IMR-90 (cell line): ENCODE results near the gene PPFIA1. TPM values are rescaled to one million over a fixed set of nuclear protein-coding genes. Genes with fewer than 3 reads are reported as not detected.
"Not testable (repeated sequence)": the region's sequence is repeated elsewhere in the genome, so short reads cannot be mapped to it uniquely, and the experiment has no call there.

Experiments
- ATAC-seq: fragments of 200-7000 bp; cut with Tn5 transposase; 2 replicates; pipeline ENCODE4 v1.9.1; 2020; ENCODE audit warnings: low read depth, mild to moderate bottlenecking, moderate library complexity
- BruUV-seq: library from RNA; stranded (reverse); fragments of 400-500 nt; replicated peaks from 2 replicates; lab custom pipeline; 2021; lab: Mats Ljungman, UMichigan
- CTCF ChIA-PET: fragments of 300-600 bp; formaldehyde crosslinking; extraction: SDS; loops from one replicate; lab custom pipeline; 2021; ENCODE audit warnings: antibody characterized with exemption; lab: Yijun Ruan, JAX
- POLR2A ChIA-PET: fragments of 300-600 bp; sonication (Branson Sonifier 250); formaldehyde crosslinking; loops from one replicate; lab custom pipeline; 2022; ENCODE audit warnings: antibody characterized with exemption; ENCODE audit not compliant: unreplicated experiment; lab: Charles Lee
- DNase-seq: peaks from one replicate; pipeline ENCODE4 v3.0.0; 2013
- H2AFZ ChIP-seq: replicated peaks from 2 replicates; pipeline ENCODE3; 2013; ENCODE audit warnings: low read length, mild to moderate bottlenecking; ENCODE audit not compliant: poor library complexity
- H2AK5ac ChIP-seq: 2 replicates; pipeline ENCODE4 v1.6.1; 2013; ENCODE audit warnings: low read depth, low read length, inconsistent platforms
- H2AK9ac ChIP-seq: replicated peaks from 2 replicates; pipeline ENCODE3; 2013; ENCODE audit warnings: mild to moderate bottlenecking, low read depth, low read length, moderate library complexity; ENCODE audit not compliant: poor library complexity
- H2BK120ac ChIP-seq: 2 replicates; pipeline ENCODE4 v1.6.1; 2013; ENCODE audit warnings: low read depth, low read length, inconsistent platforms
- H2BK15ac ChIP-seq: 3 replicates; pipeline ENCODE4 v1.6.1; 2013; ENCODE audit warnings: low read depth, low read length, inconsistent platforms
- H2BK20ac ChIP-seq: 2 replicates; pipeline ENCODE4 v1.6.1; 2013; ENCODE audit warnings: low read depth, mild to moderate bottlenecking, inconsistent platforms, low read length, moderate library complexity
- H2BK5ac ChIP-seq: 2 replicates; pipeline ENCODE4 v1.6.1; 2013; ENCODE audit warnings: mild to moderate bottlenecking, low read depth, low read length, inconsistent platforms; ENCODE audit not compliant: poor library complexity, severe bottlenecking
- H3K14ac ChIP-seq: replicated peaks from 2 replicates; pipeline ENCODE4 v1.6.1; 2013; ENCODE audit warnings: low read depth, low read length, inconsistent platforms
- H3K18ac ChIP-seq: 2 replicates; pipeline ENCODE4 v1.6.1; 2013; ENCODE audit warnings: low read depth, low read length, control low read depth
- H3K23ac ChIP-seq: 2 replicates; pipeline ENCODE4 v1.6.1; 2013; ENCODE audit warnings: low read depth, low read length, inconsistent platforms
- H3K27ac ChIP-seq: 2 replicates; pipeline ENCODE4 v1.5.1; 2013; ENCODE audit warnings: mild to moderate bottlenecking, control low read depth, low read length; ENCODE audit not compliant: insufficient read depth
- H3K27me3 ChIP-seq: 2 replicates; pipeline ENCODE4 v1.6.1; 2013; ENCODE audit warnings: low read length; ENCODE audit not compliant: control insufficient read depth, insufficient read depth
- H3K36me3 ChIP-seq: 2 replicates; pipeline ENCODE4 v1.6.1; 2013; ENCODE audit warnings: low read length, mixed read lengths; ENCODE audit not compliant: control insufficient read depth, insufficient read depth
- H3K4ac ChIP-seq: 2 replicates; pipeline ENCODE4 v1.6.1; 2013; ENCODE audit warnings: low read depth, low read length, inconsistent platforms
- H3K4me1 ChIP-seq: 2 replicates; pipeline ENCODE4 v1.6.1; 2013; ENCODE audit warnings: low read length, mixed read lengths; ENCODE audit not compliant: control insufficient read depth, insufficient read depth
- H3K4me2 ChIP-seq: 2 replicates; pipeline ENCODE4 v1.6.1; 2013; ENCODE audit warnings: low read depth, mild to moderate bottlenecking, control low read depth, low read length, moderate library complexity
- H3K4me3 ChIP-seq: 2 replicates; pipeline ENCODE4 v1.5.1; 2013; ENCODE audit warnings: low read depth, mild to moderate bottlenecking, control low read depth, low read length, moderate library complexity; ENCODE audit not compliant: insufficient read depth
- H3K56ac ChIP-seq: 2 replicates; pipeline ENCODE4 v1.6.1; 2013; ENCODE audit warnings: low read length, inconsistent platforms; ENCODE audit not compliant: insufficient read depth; ENCODE audit errors: extremely low read depth
- H3K79me1 ChIP-seq, 2 experiments: 2 replicates each; pipeline ENCODE4 v1.6.1; 2013; ENCODE audit warnings: low read length in 2 of 2, inconsistent platforms in 1 of 2, low read depth in 1 of 2
- H3K9ac ChIP-seq: 2 replicates; pipeline ENCODE4 v1.6.1; 2013; ENCODE audit warnings: low read depth, low read length, control low read depth
- H3K9me1 ChIP-seq: 2 replicates; pipeline ENCODE4 v1.6.1; 2013; ENCODE audit warnings: low read length, inconsistent platforms; ENCODE audit not compliant: insufficient read depth
- H3K9me3 ChIP-seq: 2 replicates; pipeline ENCODE4 v1.6.1; 2013; ENCODE audit warnings: low read length; ENCODE audit not compliant: control insufficient read depth, insufficient read depth
- H4K20me1 ChIP-seq: 2 replicates; pipeline ENCODE4 v1.6.1; 2013; ENCODE audit warnings: low read length, inconsistent platforms; ENCODE audit not compliant: insufficient read depth
- H4K5ac ChIP-seq: 2 replicates; pipeline ENCODE4 v1.6.1; 2013; ENCODE audit warnings: mild to moderate bottlenecking, low read depth, low read length, control low read depth
- H4K8ac ChIP-seq, 2 experiments: 2 replicates each; pipeline ENCODE4 v1.6.1; 2013; ENCODE audit warnings: low read depth in 2 of 2, low read length in 2 of 2, control low read depth in 1 of 2, inconsistent platforms in 1 of 2
- H4K91ac ChIP-seq: 2 replicates; pipeline ENCODE4 v1.6.1; 2013; ENCODE audit warnings: low read depth, low read length, inconsistent platforms; ENCODE audit not compliant: insufficient read depth
- WGBS, 2 experiments: methylation state at CpG; one replicate each; pipeline versions ENCODE4 v1.1.5 to v1.1.7; 2013; ENCODE audit warnings: missing lambda C conversion rate in 2 of 2; ENCODE audit not compliant: insufficient read length in 1 of 2; ENCODE audit errors: extremely low coverage in 2 of 2; 5-methylcytosine and 5-hydroxymethylcytosine counted together
- dilution Hi-C: fragments of 300-500 bp; cut with HindIII; formaldehyde crosslinking; loops from one replicate; pipeline ENCODE4 v1.14.3; 2018; ENCODE audit warnings: low sequenced_read_pairs; ENCODE audit not compliant: unreplicated experiment
- in situ Hi-C: fragments of 300-500 bp; cut with MboI; formaldehyde crosslinking; loops from 3 replicates; pipeline ENCODE4 v1.14.3; 2019; ENCODE audit warnings: low sequenced_read_pairs, inconsistent platforms, mixed read lengths
- intact Hi-C: fragments of 100-400 bp; cut with micrococcal nuclease; formaldehyde crosslinking; loops from 2 replicates; pipeline ENCODE4 v1.10.0; 2022
- polyA plus RNA-seq, 3 experiments: library from polyadenylated mRNA; depleted of rRNA; stranded (reverse); fragments of >200 nt; gene quantifications; 2 replicates each; pipeline ENCODE4 v1.2.3, GENCODE V29; 2012; ENCODE audit warnings: low replicate concordance in 1 of 3
- total RNA-seq: library from RNA; depleted of rRNA; stranded (reverse); fragments of >200 nt; gene quantifications from 2 replicates; pipeline ENCODE4 v1.2.3, GENCODE V29; 2012

The PPFIA1 gene
- total and polyA plus RNA-seq, 2 of the 4 experiments (the other 2 are of a cell fraction) = 25.6 to 37.2 TPM

GRCh38 chr11:70331320-70331843, 60.9 kb downstream of the PPFIA1 start:
- H2AFZ ChIP-seq, H2AK9ac ChIP-seq, H3K27me3 ChIP-seq, H3K4ac ChIP-seq, H2BK20ac ChIP-seq, H2BK5ac ChIP-seq, H3K27ac ChIP-seq, H4K91ac ChIP-seq, H3K18ac ChIP-seq, H2BK15ac ChIP-seq, BruUV-seq, H3K4me1 ChIP-seq, H3K56ac ChIP-seq, POLR2A ChIA-PET, CTCF ChIA-PET, H3K4me3 ChIP-seq, H3K9ac ChIP-seq, in situ Hi-C loops, H3K9me1 ChIP-seq, intact Hi-C loops, H3K9me3 ChIP-seq, H4K20me1 ChIP-seq, DNase-seq, H2AK5ac ChIP-seq, dilution Hi-C loops, H3K4me2 ChIP-seq, H3K23ac ChIP-seq, H4K5ac ChIP-seq, H4K8ac ChIP-seq, ATAC-seq, H3K14ac ChIP-seq, H2BK120ac ChIP-seq: not testable (repeated sequence)
- H3K79me1 ChIP-seq = peaks cover 9 to 38% of the 10 kb centered on the region in 2 experiments; a peak in 3 of 4 replicates
- H3K36me3 ChIP-seq = peaks cover 53% of the 10 kb centered on the region
- WGBS, 2 experiments = no CpG with 5 or more reads among the region's 5 CpGs
